AG10803 (cell line): ENCODE results near the gene SUSD5.
"Not testable (repeated sequence)": the region's sequence is repeated elsewhere in the genome, so short reads cannot be mapped to it uniquely, and the experiment has no call there.

Experiments
- DNase-seq: peaks from one replicate; pipeline ENCODE4 v3.0.0; 2010; ENCODE audit warnings: low read depth
- H3K4me3 ChIP-seq: 2 replicates; pipeline ENCODE4 v1.5.1; 2011; ENCODE audit warnings: mild to moderate bottlenecking, low read length, control low read depth
- TF ChIP-seq, protein P1 (sequence below): conservative IDR thresholded peaks from 2 replicates; pipeline ENCODE4 v1.5.1; 2011; ENCODE audit warnings: mild to moderate bottlenecking, low read length, control low read depth, inconsistent platforms

SUSD5 gene

GRCh38 chr3:33201195-33201594 lies 17.4 kb downstream of the SUSD5 start:
- TF ChIP-seq, protein P1, sequence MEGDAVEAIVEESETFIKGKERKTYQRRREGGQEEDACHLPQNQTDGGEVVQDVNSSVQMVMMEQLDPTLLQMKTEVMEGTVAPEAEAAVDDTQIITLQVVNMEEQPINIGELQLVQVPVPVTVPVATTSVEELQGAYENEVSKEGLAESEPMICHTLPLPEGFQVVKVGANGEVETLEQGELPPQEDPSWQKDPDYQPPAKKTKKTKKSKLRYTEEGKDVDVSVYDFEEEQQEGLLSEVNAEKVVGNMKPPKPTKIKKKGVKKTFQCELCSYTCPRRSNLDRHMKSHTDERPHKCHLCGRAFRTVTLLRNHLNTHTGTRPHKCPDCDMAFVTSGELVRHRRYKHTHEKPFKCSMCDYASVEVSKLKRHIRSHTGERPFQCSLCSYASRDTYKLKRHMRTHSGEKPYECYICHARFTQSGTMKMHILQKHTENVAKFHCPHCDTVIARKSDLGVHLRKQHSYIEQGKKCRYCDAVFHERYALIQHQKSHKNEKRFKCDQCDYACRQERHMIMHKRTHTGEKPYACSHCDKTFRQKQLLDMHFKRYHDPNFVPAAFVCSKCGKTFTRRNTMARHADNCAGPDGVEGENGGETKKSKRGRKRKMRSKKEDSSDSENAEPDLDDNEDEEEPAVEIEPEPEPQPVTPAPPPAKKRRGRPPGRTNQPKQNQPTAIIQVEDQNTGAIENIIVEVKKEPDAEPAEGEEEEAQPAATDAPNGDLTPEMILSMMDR = no peak
- H3K4me3 ChIP-seq = no peak overlapping the region
- no peak for DNase-seq

GRCh38 chr3:33196538-33196937 lies 22.1 kb downstream of the SUSD5 start:
- no peak overlapping the region for H3K4me3 ChIP-seq
- TF ChIP-seq, protein P1 = no peak
- DNase-seq = no peak

DNA sequence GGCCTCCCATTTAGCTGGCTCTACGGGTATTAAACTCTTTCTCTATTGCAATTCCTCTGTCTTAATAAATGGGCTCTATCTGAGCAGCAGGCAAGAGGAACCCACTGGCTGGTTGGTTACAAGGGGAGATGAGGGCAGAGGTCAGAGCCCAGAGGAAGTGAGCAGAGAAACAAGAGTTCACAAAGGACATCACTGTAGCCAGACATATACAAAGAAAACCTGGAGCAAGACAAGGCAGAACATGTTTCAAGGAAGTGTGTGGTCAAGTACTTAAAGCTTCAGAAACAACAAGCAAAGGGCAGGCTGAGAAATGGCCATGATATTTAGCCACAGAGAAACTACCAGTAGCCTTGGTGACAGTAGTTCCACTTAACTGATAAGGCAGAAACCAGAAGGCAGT lies 24.3 kb downstream of the SUSD5 start:
- TF ChIP-seq, protein P1 = no peak
- DNase-seq = no peak

DNA sequence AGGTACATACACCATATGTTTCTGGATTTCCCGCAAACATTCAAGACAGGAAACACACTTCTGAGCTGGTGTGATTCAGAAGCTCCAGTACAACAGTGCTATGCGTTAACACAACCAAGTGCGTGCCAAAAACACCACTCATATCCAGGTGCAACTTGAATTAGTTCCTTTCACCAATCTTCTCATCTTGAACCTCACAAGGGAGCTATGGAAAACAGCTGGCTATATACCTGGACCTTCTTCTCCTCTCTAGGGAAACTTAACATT lies 31.3 kb downstream of the SUSD5 start:
- TF ChIP-seq, protein P1 = no peak
- no peak overlapping the region for H3K4me3 ChIP-seq
- DNase-seq = no peak

More for the DNA sequence above, 24.3 kb downstream of the SUSD5 start:
- no peak overlapping the region for H3K4me3 ChIP-seq

- TF ChIP-seq, protein P1 = no peak
- no peak for DNase-seq
- no peak overlapping the region for H3K4me3 ChIP-seq
Measured at GRCh38 chr3:33186524-33187367, 31.9 kb downstream of the SUSD5 start.

DNA sequence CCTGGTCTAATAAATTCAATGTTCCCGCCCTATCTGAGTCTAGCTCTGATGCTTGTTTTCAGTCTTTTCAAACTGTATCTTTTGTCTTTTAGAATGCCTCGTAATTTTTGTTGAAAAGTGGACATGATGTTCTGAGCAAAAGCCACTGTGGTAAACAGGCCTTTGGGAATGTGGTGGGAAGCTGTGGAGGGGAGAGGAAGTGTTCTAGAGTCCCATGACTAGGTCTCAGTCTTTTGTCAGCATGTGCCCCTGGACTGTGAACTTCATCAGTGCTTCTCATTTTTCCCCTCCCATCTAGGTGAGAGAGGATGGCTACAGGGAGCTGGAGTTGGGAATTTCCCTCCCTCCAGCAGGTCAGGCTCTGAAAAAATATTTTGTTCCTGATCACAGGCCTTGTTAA lies 33.7 kb downstream of the SUSD5 start:
- no peak for DNase-seq
- H3K4me3 ChIP-seq = no peak overlapping the region
- TF ChIP-seq, protein P1 = no peak

DNA sequence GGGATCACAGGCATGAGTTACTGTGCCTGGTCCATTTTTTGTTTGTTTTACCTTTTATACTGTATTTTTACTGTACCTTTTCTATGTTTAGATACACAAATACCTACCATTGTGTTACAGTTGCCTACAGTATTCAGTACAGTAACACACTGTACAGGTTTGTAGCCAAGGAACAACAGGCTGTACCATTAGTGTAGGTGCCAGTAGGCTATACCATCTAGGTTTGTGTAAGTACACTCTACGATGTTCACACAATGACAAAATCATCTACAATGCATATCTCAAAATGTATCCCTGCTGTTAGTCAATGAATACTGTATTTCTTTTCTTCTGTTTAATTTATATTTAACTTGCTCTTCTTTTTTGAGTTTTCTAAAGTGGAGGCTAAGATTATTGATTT lies 37.0 kb downstream of the SUSD5 start:
- H3K4me3 ChIP-seq, DNase-seq: not testable (repeated sequence)
